ENCODE results near the gene ATF7.

The ATF7 gene

GRCh38 chr12:53499266-53500141 is 126.7 kb downstream of the ATF7 start, which contains the start of gene MAP3K12:
MAP3K12 (minus strand) TSS chr12:53499458; CDS start chr12:53487391, 12,067 bp downstream.
- TF ChIP-seq CTCF (IDR thresholded peaks at IDR 0.05; ENCODE audit: low read depth, low read length), result peak; percentile 20

GRCh38 chr12:53498235-53498630 is 127.9 kb downstream of the ATF7 start:
- DNase-seq (ENCODE audit: extremely low read depth, low read depth), result no peak
- TF ChIP-seq CTCF (IDR thresholded peaks at IDR 0.05; ENCODE audit: low read depth, low read length), result no peak

More at GRCh38 chr12:53499266-53500141, 126.7 kb downstream of the ATF7 start, which contains the start of gene MAP3K12:
- peak; percentile 34 for DNase-seq (ENCODE audit: extremely low read depth, low read depth)

GRCh38 chr12:53497461-53497860 is 128.7 kb downstream of the ATF7 start:
- DNase-seq (ENCODE audit: extremely low read depth, low read depth), result no peak
- no peak for TF ChIP-seq CTCF (IDR thresholded peaks at IDR 0.05; ENCODE audit: low read depth, low read length)

GRCh38 chr12:53496752-53497032 is 129.5 kb downstream of the ATF7 start:
- no peak for TF ChIP-seq CTCF (IDR thresholded peaks at IDR 0.05; ENCODE audit: low read depth, low read length)
- no peak for DNase-seq (ENCODE audit: extremely low read depth, low read depth)

GRCh38 chr12:53495903-53496751 is 130.1 kb downstream of the ATF7 start:
- TF ChIP-seq CTCF (IDR thresholded peaks at IDR 0.05; ENCODE audit: low read depth, low read length), result no peak
- peak; percentile 58 for DNase-seq (ENCODE audit: extremely low read depth, low read depth)

GRCh38 chr12:53493610-53494391 is 132.4 kb downstream of the ATF7 start:
- no peak for DNase-seq (ENCODE audit: extremely low read depth, low read depth)

More at GRCh38 chr12:53493610-53494391, 132.4 kb downstream of the ATF7 start:
- TF ChIP-seq CTCF (IDR thresholded peaks at IDR 0.05; ENCODE audit: low read depth, low read length), result no peak

Measured in AG09319 (cell line).